Left cardiac atrium (tissue), 4 donors: ENCODE measurements around the gene SLC22A23. TPM values are rescaled to one million over a fixed set of nuclear protein-coding genes. Genes with fewer than 3 reads are reported as not detected.

Experiments used
- ATAC-seq, 2 donors: fragments of 200-7000 bp; cut with Tn5 transposase; one replicate each; pipeline ENCODE4 v1.9.1; 2020; ENCODE audit warnings: mild to moderate bottlenecking in 2 of 2, moderate library complexity in 2 of 2
- DNase-seq: peaks from one replicate; pipeline ENCODE4 v3.0.0-alpha.2; 2020
- intact Hi-C, 2 donors: fragments of 100-400 bp; cut with DNase I; formaldehyde crosslinking; loops; one replicate each; pipeline versions ENCODE4 v1.14.1 to v1.15.1; 2022 to 2023
- total RNA-seq, 2 donors: library from RNA; stranded (reverse); fragmentation: NEBNext Ultra II Directional; extraction: Animal tissue kit (Norgen Biotek cat#: 25700); gene quantifications; one replicate each; pipeline ENCODE4 v1.2.1, GENCODE V29; 2021
- donor health status: DM: no; HTN: yes; CAD: no.
- donor health status: DM: no; HTN: yes; CAD: no; lungs with severe emphysema.
- donor health status: DM: yes; HTN: yes; CAD: no.
- donor health status: Dilated cardiomyopathy.

The SLC22A23 gene
- total RNA-seq, 2 donors from 2014 or later: 4.3 to 5.5 TPM

- ATAC-seq: no peak
- DNase-seq: no peak
- intact Hi-C loops: no loop called here
Measured at GRCh38 chr6:3226042-3226441, 230.8 kb downstream of the SLC22A23 start.

- ATAC-seq (no peak), DNase-seq (no peak)
- intact Hi-C loops: no loop called here
Measured at GRCh38 chr6:3222506-3223038, 234.3 kb downstream of the SLC22A23 start.

DNA sequence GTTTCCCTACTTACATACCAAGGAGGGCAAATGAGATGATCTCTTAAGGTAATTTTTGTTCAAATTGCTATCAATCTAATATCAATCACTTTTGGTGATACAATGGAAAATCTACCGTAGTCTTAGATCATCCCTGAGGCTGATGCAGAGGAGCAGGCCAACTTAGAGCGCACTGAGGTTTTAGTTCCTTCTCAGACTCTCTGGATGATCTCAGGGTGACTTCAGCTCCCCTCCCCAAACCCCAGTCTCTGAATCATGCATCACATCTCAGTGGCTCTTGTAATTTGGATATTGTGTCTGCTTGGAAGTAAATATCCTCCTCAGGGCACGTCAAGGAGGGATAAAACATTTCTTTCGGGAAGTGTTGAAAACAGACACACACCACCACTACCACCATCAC lies 235.3 kb downstream of the SLC22A23 start:
- intact Hi-C loops: no loop called here
- ATAC-seq (no peak), DNase-seq (no peak)

DNA sequence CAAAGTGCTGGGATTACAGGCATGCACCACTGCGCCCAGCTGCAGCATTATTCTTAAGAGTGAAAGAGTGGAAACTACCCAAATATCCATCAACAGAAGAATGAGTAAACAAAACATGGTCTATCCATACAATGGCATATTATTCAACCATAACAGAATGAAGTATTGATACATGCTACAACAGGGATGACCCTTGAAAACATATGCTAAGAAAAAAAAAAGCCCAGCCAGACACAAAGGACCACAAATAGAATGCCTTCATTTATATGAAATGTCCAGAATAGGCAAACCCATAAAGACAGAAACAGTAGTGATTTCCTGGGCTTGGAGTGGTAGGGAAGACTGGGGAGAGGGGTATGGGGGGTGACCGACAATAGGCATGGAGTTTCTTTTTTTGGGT lies 236.5 kb downstream of the SLC22A23 start:
- ATAC-seq: no peak
- DNase-seq: no peak
- intact Hi-C loops: no loop called here

Other genes with a start within 250 kb of the SLC22A23 start
- gene TUBB2B, start 229.4 kb downstream of the SLC22A23 start, total RNA-seq: 1 to 10 TPM; 2.2 to 3.9 TPM
- 1 to 10 TPM; 6.7 to 8.8 TPM for gene PSMG4, start 198.1 kb downstream of the SLC22A23 start, total RNA-seq